ENCODE measurements around the gene XDH.

DNA sequence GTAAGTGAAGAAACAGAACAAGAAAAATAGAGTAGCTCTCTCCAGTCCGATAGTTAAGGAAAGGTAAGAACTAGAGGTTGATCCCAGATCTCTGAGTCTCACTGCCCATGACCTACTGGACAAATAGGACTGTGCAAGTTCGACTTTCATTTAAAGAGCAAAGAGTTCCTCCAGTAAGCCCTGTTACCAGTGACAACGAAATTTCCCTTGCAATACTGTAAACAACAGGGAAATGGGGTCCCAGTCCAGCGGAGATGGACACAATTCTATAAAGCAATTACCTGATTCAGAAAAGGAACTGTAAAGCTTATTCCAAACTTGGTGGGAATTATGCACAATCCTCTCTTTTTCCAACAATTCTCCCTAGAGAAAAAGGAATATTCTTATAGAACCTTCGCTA, 65.9 kb downstream of the XDH start:
- TF ChIP-seq, protein P1, sequence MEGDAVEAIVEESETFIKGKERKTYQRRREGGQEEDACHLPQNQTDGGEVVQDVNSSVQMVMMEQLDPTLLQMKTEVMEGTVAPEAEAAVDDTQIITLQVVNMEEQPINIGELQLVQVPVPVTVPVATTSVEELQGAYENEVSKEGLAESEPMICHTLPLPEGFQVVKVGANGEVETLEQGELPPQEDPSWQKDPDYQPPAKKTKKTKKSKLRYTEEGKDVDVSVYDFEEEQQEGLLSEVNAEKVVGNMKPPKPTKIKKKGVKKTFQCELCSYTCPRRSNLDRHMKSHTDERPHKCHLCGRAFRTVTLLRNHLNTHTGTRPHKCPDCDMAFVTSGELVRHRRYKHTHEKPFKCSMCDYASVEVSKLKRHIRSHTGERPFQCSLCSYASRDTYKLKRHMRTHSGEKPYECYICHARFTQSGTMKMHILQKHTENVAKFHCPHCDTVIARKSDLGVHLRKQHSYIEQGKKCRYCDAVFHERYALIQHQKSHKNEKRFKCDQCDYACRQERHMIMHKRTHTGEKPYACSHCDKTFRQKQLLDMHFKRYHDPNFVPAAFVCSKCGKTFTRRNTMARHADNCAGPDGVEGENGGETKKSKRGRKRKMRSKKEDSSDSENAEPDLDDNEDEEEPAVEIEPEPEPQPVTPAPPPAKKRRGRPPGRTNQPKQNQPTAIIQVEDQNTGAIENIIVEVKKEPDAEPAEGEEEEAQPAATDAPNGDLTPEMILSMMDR (conservative IDR thresholded peaks at IDR 0.05; ENCODE audit: low read depth, low read length), result no peak
- TF ChIP-seq EZH2 (IDR thresholded peaks at IDR 0.05; ENCODE audit: low read length, unreplicated experiment), result no peak
